Measurements from ENCODE around the gene COA8.

COA8 gene

DNA sequence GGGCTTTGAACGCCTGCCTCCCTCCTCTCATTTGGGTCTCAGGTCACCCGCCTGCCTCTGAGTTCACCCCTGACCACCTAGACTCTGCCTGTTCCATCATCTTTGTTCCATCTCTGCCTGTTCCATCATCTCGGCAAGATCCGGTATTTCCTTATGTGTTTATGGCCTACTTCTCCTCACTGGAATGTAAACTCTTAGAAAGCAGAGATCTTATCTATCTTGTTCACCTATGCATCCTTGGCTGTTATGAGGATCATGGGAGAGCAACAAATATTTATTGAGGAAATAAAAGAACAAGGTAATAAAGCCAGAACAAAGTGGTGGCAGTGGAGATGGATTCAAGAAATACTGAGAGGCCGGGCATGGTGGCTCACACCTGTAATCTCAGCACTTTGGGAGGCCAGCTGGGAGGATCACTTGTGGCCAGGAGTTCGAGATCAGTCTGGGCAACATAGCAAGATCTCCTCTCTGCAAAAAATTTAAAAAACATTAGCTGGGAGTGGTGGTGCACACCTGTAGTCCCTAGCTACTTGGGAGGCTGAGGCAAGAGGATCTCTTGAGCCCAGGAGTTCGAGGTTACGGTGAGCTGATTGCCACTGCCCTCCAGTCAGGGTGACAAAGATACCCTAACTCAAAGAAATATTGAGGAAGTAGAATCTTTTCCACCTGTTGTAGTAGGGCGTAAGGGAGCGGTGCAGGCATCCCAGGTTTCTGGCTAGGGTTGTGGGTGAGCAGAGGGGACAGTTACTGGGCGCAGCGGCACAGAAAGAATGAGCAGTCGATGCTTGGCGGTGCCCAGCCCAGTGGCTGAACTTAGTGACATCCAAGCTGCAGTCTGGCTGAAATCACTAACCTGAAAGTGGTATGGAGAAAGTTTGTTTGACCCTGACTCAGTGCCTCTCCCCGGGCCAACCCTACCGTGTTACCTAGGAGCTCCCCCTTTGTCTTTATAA is 64.6 kb downstream of the COA8 start:
- DNase-seq, result peak; percentile 22

DNA sequence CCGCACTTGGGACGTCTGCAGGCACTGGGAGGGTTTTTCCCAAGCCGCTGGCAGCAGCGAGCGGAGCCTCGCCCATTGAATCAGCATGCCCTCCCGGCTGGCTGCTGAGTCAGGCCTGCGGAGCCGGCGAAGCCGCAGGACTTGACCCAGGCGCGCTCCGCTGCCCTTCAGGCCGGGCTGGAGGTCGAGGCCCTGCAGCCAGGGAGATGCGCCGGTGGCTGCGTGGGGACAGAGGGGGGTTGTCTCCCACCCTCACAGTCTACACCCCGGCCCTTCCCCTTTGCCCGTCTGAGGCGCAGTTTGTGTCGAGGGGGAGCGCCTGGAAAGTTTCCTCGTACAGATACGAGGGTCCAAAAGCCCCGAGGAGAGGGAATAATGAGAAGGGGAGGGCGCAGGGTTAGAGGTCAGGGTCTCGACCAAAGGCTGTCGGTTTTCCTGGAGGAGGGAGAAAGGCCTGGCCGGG is 65.5 kb downstream of the COA8 start:
- DNase-seq, result peak; percentile 79

DNA sequence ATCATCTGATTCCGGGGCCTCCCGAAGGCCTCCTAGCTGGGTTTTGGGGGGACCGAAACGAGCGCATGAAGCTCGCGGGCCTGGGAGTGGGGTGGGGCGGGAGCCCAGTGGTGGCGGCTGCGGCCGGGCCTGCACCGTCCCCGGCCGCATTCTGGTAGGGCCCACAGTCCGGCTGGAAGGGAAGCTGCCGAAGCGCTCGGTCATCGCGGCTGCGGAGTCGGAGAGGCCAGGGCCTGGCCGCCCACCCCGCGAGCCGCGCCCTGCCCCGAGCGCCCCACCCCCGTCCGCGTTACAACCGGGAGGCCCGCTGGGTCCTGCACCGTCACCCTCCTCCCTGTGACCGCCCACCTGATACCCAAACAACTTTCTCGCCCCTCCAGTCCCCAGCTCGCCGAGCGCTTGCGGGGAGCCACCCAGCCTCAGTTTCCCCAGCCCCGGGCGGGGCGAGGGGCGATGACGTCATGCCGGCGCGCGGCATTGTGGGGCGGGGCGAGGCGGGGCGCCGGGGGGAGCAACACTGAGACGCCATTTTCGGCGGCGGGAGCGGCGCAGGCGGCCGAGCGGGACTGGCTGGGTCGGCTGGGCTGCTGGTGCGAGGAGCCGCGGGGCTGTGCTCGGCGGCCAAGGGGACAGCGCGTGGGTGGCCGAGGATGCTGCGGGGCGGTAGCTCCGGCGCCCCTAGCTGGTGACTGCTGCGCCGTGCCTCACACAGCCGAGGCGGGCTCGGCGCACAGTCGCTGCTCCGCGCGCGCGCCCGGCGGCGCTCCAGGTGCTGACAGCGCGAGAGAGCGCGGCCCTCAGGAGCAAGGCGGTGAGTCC is 66.1 kb downstream of the COA8 start, which contains the start of gene KLC1:
TSS of gene KLC1 (plus strand) at position 528 of the 819 bp plus-strand sequence. CDS start 25,354 bp downstream, outside the sequence.
- DNase-seq, result peak; percentile 84

DNA sequence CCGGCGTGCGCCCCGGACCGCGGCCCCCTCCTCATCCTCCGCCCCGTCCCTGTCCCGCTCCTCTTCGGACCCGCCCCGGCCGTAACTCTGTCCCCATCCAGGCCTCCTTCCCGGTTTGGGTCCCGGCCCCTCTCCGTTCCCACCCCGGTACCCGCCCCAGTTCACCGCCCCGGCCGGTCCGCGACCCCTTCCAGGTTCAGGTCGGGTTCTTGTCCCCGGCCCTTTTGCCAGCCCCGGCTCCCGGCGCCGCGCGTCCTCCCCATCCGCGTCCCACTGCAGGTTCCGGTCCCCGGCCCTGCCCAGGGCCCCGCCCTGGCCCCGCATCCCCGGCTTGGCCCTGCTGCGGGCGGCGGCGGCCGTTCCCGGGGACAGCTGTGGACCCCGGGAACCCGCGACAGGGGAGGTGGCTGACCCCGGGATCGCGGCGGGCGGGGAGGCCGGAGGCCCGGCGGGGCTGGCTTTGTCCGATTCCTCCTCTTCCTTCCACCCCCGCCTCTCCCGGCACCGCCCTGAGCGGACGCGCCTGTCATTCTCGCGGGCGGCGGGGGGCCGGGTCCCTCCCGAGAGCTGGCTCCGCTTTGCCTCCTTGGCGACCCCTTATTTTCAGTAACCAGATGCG is 66.9 kb downstream of the COA8 start:
- peak; percentile 66 for DNase-seq

DNA sequence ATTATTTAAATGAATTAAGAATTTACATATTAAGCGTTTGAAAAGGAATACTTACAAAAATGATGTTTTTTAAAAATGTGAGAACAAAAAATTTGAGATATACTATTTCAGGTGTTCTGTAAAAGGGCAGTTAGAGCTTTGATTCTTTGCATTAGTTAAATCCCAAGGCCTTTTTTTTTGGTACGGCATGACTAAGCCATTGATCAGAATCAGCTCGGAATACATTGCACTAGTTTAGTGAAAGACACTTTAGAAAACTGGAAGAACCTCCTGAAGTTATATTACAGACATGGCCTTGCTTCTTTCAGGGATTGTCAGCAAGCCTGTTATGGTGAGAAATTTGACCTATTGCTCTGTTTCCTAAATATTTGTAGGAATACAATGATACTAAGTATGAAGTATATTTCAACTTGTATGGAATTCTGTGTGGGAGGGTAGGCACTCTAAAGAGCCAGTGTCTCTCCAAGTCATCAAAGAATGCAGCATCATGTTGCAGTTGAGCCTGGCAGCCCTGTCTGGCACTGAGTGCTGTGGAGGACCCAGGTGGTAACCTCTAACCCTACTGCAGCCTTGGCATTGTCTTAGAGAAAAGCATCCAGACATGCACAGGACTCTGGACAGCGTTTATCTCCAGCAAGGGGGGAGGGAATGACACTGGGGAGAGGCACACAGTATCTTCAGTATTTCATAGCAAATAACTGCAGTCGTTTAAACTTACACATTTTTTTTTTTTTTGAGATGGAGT is 67.8 kb downstream of the COA8 start:
- DNase-seq, result peak; percentile 16

DNA sequence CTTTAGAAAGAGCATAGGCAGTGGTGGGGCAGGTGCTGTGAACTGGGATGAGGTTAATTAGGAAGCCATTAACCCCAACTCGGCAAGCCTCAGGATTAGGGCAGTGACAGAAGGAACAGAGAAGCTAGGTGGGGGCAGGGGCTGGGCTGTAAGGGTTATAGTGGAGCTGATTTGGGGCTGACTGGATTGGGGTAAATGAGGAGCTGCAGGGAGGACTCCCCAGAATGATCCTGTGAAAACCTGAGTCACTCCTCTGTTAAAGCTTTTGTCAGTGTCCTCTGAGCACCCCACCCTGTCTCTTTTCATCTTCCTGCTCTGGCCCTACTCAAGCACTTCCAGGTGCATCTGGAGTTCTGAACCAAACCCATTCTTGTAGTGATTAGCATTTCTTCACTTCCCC is 70.6 kb downstream of the COA8 start:
- no peak for DNase-seq

DNA sequence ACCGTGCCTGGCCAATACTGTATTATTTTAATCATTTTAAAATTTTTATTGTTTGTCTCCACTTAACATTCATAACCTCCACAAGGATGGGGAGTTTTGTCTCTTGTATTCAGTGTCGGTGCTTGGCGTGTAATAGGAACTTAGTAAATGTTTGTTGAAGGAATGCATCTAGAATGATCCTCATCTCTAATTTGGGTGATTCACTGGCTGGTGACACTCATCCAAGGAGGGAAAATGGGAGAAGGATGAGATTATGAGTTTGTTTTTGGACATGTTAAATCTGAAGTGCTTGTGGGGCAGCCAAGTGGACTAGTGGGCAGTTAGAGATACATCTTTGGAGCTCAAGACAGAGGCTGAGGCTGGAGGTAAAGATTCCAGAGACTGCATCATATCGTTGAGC is 71.4 kb downstream of the COA8 start:
- DNase-seq, result no peak

DNA sequence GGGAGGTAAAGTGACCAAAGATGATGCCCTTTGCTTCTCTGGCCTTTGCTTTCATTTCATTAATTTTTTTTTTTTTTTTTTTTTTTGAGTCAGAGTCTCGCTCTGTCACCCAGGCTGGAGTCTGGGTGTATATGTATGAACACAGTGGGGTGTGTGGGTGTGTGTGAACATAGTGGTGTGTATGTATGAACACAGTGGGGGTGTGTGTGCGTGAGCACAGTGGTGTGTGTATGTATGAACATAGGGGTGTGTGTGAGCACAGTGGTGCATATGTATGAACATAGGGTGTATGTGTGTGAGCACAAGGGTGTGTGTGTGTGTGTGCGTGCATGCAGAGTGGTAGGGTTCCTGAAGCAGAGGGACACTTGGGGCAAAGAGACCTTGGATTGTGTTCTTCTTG is 75.8 kb downstream of the COA8 start:
- no peak for DNase-seq

Measured in hematopoietic multipotent progenitor cell treated with erythropoietin and hydrocortisone succinate and interleukin-3 and kit ligand, for 4 days (in vitro differentiated cells).